ENCODE measurements around the gene NDUFA13. TPM values are rescaled to one million over a fixed set of nuclear protein-coding genes. Genes with fewer than 3 reads are reported as not detected.

Gene NDUFA13
- total RNA-seq, 1 donor from 2014 or later = 47.9 TPM

DNA sequence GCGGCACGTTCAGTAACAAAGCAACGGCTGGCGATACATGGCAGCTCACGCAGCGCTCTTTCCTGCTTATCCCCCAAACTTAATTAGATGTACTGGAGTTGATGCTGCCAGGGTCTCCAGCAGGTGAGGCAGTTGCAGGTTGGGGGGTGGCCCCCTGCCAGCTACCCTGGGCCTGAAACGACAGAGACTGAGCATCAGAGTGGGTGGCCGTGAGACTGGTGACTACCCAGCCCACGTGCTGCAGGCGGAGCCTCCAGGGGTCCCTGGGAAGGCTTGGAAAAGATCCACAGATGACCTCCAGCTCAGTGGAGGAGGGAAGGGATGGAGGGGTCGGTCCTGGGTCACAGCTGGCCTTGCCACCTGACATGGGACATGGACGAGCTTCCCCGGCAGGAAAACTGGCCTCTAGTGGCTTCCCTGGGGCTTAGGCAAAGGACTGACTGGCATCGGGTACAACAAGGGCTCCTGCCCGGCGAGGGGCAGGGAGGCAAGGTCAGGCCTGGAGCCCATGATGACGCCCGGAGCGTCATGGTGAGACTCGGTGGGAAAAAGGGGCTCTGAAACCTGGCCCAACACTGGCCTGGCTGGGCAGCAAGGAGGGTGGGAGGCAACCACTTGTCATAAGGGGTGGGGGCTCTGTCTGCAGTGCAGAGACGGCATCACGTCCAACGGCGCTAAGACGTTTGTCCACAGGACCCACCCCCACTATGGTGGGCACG, 46.1 kb downstream of the NDUFA13 start:
- intact Hi-C loops (cut with DNase I) = no loop called here
- H3K27me3 ChIP-seq = no peaks in the 10 kb centered on the region
- no peak for DNase-seq (ENCODE audit: extremely low spot score in 2 of 2)

GRCh38 chr19:19562665-19563347, 46.8 kb downstream of the NDUFA13 start:
- Histone ChIP-seq H3K9me3 (no peaks in the 10 kb centered on the region), H3K27ac (no peak overlapping the region), H3K4me3 (no peak overlapping the region), H3K36me3 (no peaks in the 10 kb centered on the region), H3K27me3 (no peaks in the 10 kb centered on the region), H3K4me1 (no peaks in the 10 kb centered on the region)
- no peak for TF ChIP-seq POLR2A (IDR thresholded peaks at IDR 0.05)
- TF ChIP-seq, protein P1, sequence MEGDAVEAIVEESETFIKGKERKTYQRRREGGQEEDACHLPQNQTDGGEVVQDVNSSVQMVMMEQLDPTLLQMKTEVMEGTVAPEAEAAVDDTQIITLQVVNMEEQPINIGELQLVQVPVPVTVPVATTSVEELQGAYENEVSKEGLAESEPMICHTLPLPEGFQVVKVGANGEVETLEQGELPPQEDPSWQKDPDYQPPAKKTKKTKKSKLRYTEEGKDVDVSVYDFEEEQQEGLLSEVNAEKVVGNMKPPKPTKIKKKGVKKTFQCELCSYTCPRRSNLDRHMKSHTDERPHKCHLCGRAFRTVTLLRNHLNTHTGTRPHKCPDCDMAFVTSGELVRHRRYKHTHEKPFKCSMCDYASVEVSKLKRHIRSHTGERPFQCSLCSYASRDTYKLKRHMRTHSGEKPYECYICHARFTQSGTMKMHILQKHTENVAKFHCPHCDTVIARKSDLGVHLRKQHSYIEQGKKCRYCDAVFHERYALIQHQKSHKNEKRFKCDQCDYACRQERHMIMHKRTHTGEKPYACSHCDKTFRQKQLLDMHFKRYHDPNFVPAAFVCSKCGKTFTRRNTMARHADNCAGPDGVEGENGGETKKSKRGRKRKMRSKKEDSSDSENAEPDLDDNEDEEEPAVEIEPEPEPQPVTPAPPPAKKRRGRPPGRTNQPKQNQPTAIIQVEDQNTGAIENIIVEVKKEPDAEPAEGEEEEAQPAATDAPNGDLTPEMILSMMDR (IDR thresholded peaks at IDR 0.05) = no peak
- TF ChIP-seq POLR2AphosphoS5 (IDR thresholded peaks at IDR 0.05; ENCODE audit: insufficient read depth in 1 of 2, low read depth in 1 of 2) = no peak
- DNase-seq (ENCODE audit: extremely low spot score in 2 of 2) = no peak
- intact Hi-C loops (cut with DNase I) = no loop called here

More for the DNA sequence above, 46.1 kb downstream of the NDUFA13 start:
- Histone ChIP-seq H3K27ac (no peak overlapping the region), H3K36me3 (no peaks in the 10 kb centered on the region), H3K4me1 (no peaks in the 10 kb centered on the region), H3K9me3 (no peaks in the 10 kb centered on the region), H3K4me3 (no peak overlapping the region)
- no peak for TF ChIP-seq POLR2AphosphoS5 (IDR thresholded peaks at IDR 0.05; ENCODE audit: insufficient read depth in 1 of 2, low read depth in 1 of 2)
- no peak for TF ChIP-seq POLR2A (IDR thresholded peaks at IDR 0.05)
- TF ChIP-seq, protein P1 (IDR thresholded peaks at IDR 0.05) = no peak

DNA sequence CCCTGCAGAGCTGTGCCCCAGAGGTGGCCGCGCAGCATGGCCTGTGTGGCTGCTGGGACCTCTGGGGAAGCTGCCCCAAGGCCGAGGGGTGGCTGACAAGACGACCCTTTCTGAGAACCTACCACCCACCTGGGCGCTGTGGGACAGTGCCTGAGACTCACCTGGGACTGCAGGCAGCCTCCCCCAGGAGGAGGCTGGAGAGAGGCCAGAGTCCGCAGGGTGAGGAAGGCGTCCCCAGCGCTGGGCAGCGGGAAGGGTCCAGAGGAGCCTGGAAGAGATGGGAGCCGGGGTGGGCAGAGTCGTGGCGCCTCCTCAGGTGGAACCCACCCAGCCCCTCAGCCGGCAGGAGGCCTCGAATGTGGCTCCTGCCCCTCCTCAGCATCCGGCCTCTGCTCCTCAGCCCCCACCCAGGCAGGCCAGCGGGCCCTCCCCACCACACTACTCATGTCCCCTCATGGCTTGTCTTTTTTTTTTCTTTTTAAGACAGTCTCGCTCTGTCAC, 47.4 kb downstream of the NDUFA13 start:
- intact Hi-C loops (cut with DNase I) = no loop called here
- Histone ChIP-seq H3K4me3 (no peak overlapping the region), H3K9me3 (no peaks in the 10 kb centered on the region), H3K4me1 (no peaks in the 10 kb centered on the region), H3K27ac (no peak overlapping the region), H3K36me3 (no peaks in the 10 kb centered on the region), H3K27me3 (no peaks in the 10 kb centered on the region)
- no peak for DNase-seq (ENCODE audit: extremely low spot score in 2 of 2)
- no peak for TF ChIP-seq POLR2AphosphoS5 (IDR thresholded peaks at IDR 0.05; ENCODE audit: insufficient read depth in 1 of 2, low read depth in 1 of 2)
- TF ChIP-seq, protein P1 (IDR thresholded peaks at IDR 0.05) = no peak
- no peak for TF ChIP-seq POLR2A (IDR thresholded peaks at IDR 0.05)

- Histone ChIP-seq H3K9me3 (no peaks in the 10 kb centered on the region), H3K4me3 (no peak overlapping the region), H3K4me1 (no peaks in the 10 kb centered on the region), H3K36me3 (no peaks in the 10 kb centered on the region), H3K27ac (no peak overlapping the region), H3K27me3 (no peaks in the 10 kb centered on the region)
- intact Hi-C loops (cut with DNase I) = no loop called here
- TF ChIP-seq POLR2AphosphoS5 (IDR thresholded peaks at IDR 0.05; ENCODE audit: insufficient read depth in 1 of 2, low read depth in 1 of 2) = no peak
- TF ChIP-seq, protein P1 (IDR thresholded peaks at IDR 0.05) = no peak
- no peak for TF ChIP-seq POLR2A (IDR thresholded peaks at IDR 0.05)
- no peak for DNase-seq (ENCODE audit: extremely low spot score in 2 of 2)
Observed at GRCh38 chr19:19566306-19566705, 50.3 kb downstream of the NDUFA13 start.

- no peaks in the 10 kb centered on the region for H3K9me3 ChIP-seq
- TF ChIP-seq POLR2AphosphoS5 (IDR thresholded peaks at IDR 0.05; ENCODE audit: insufficient read depth in 1 of 2, low read depth in 1 of 2) (no peak), POLR2A (IDR thresholded peaks at IDR 0.05) (no peak)
- TF ChIP-seq, protein P1 (IDR thresholded peaks at IDR 0.05) = no peak
- H3K27me3 ChIP-seq = no peaks in the 10 kb centered on the region
- H3K27ac ChIP-seq = no peak overlapping the region
- intact Hi-C loops (cut with DNase I) = no loop called here
- no peaks in the 10 kb centered on the region for H3K36me3 ChIP-seq
- no peak for DNase-seq (ENCODE audit: extremely low spot score in 2 of 2)
- H3K4me3 ChIP-seq = no peak overlapping the region
- H3K4me1 ChIP-seq = no peaks in the 10 kb centered on the region
Observed at GRCh38 chr19:19567391-19567790, 51.4 kb downstream of the NDUFA13 start.
